Activated T-cell treated with anti-CD3 and anti-CD28 coated beads, Interleukin-2, amount 50 U/mL, for 24 hours (primary cell): ENCODE measurements around the gene SIX3.

ENCODE experiments used
- DNase-seq: peaks from one replicate; pipeline ENCODE4 v3.0.0-alpha.2; 2020
- H3K27ac Mint-ChIP-seq: 2 replicates; pipeline ENCODE4 v1.8.0; 2020; ENCODE audit warnings: mild to moderate bottlenecking, mixed read lengths
- H3K27me3 Mint-ChIP-seq: 2 replicates; pipeline ENCODE4 v1.8.0; 2020; ENCODE audit warnings: mixed read lengths
- H3K36me3 Mint-ChIP-seq: 2 replicates; pipeline ENCODE4 v1.8.0; 2020; ENCODE audit warnings: low read depth, mixed read lengths
- H3K4me1 Mint-ChIP-seq: 2 replicates; pipeline ENCODE4 v1.8.0; 2020; ENCODE audit warnings: low read depth, mixed read lengths
- H3K4me3 Mint-ChIP-seq: 2 replicates; pipeline ENCODE4 v1.8.0; 2020; ENCODE audit warnings: mild to moderate bottlenecking, moderate library complexity, mixed read lengths
- H3K9me3 Mint-ChIP-seq: 2 replicates; pipeline ENCODE4 v1.8.0; 2020; ENCODE audit warnings: mixed read lengths

SIX3 gene

DNA sequence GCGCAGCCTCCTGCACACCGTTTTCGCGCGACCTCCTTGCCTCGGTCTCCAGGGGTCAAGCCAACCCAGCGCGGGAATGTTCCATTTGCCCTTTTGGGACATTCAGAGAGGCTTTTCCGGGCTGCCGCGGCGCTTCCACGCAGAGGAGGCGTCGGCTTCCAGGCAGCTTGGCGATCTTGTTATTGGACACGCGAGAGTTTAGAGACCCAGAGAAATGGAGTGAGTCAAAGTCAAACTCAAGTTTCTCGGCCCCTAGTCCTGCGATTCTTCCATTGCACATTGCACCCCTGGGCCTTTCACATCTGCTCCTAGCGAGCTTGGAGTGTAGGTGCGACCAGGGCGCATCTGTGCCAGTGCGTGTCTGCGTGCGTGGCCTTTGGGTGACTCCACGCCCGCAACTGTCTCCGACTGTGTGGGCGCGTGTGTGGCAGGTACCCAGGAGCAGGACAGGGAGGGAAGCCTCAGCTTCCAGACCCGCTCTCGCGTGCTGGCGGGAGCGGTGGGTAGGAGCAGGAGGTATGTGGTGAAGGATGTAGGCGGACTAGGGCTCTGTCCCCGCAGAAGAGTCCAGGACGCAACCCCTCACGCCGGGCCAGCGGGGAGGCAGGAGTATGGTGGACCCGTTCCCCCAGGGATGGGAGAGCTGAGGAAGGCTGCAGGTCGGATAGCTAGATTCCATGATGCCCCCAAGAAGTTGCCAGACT lies 13.5 kb downstream of the SIX3 start:
- Mint-ChIP-seq H3K36me3 (no peaks in the 10 kb centered on the region), H3K27ac (no peak overlapping the region), H3K4me3 (peak overlapping the region; percentile 52), H3K9me3 (no peaks in the 10 kb centered on the region), H3K4me1 (peaks cover 35% of the 10 kb centered on the region), H3K27me3 (peaks cover 78% of the 10 kb centered on the region)
- DNase-seq: no peak

GRCh38 chr2:44955593-44956392 lies 14.3 kb downstream of the SIX3 start:
- H3K4me1 Mint-ChIP-seq: peaks cover 32% of the 10 kb centered on the region
- H3K4me3 Mint-ChIP-seq: peak overlapping the region; percentile 52
- H3K36me3 Mint-ChIP-seq: no peaks in the 10 kb centered on the region
- H3K9me3 Mint-ChIP-seq: no peaks in the 10 kb centered on the region
- H3K27me3 Mint-ChIP-seq: peaks cover 73% of the 10 kb centered on the region
- DNase-seq: peak; percentile 90
- H3K27ac Mint-ChIP-seq: no peak overlapping the region

GRCh38 chr2:44956843-44957242 lies 15.3 kb downstream of the SIX3 start:
- peaks cover 30% of the 10 kb centered on the region for H3K4me1 Mint-ChIP-seq
- no peaks in the 10 kb centered on the region for H3K9me3 Mint-ChIP-seq
- H3K27me3 Mint-ChIP-seq: peaks cover 64% of the 10 kb centered on the region
- no peak for DNase-seq
- no peaks in the 10 kb centered on the region for H3K36me3 Mint-ChIP-seq
- no peak overlapping the region for H3K4me3 Mint-ChIP-seq
- no peak overlapping the region for H3K27ac Mint-ChIP-seq

DNA sequence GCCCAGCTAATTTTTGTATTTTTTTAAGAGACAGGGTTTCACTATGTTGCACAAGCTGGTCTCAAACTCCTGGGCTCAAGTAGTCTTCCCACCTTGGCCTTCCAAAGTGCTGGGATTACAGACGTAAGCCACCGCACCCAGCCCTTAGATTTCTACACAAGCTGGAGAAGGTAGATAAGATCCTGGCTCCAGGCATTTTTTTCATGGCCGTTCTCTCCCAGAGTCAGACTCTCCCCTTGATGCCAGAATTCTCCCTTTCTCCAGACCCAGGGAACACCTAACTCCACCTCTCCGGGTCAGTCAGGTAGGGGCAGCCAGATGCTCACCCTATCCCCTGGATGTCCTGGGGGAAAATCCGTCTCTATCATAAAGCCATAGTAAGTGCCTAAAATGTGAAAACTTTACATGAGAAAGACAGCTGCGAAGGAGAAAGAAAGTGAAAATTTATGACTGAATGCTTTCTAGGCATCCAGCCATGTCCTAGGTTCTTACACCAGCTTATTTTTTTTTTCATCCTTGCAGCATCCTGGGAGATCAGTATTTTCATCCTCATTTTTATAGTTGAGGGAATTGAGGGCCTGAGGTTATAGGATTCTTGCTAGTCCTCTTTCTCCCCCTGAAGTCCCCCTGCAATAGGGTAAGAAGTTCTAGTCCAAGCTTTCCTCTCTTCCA lies 16.3 kb downstream of the SIX3 start:
- H3K27ac Mint-ChIP-seq: no peak overlapping the region
- H3K9me3 Mint-ChIP-seq: no peaks in the 10 kb centered on the region
- no peak overlapping the region for H3K4me3 Mint-ChIP-seq
- DNase-seq: no peak
- H3K4me1 Mint-ChIP-seq: peaks cover 23% of the 10 kb centered on the region
- no peaks in the 10 kb centered on the region for H3K36me3 Mint-ChIP-seq
- peaks cover 62% of the 10 kb centered on the region for H3K27me3 Mint-ChIP-seq

GRCh38 chr2:44959855-44960254 lies 18.4 kb downstream of the SIX3 start:
- H3K27ac Mint-ChIP-seq: no peak overlapping the region
- no peak for DNase-seq
- H3K4me3 Mint-ChIP-seq: no peak overlapping the region
- no peaks in the 10 kb centered on the region for H3K36me3 Mint-ChIP-seq
- H3K9me3 Mint-ChIP-seq: no peaks in the 10 kb centered on the region
- H3K4me1 Mint-ChIP-seq: peaks cover 10% of the 10 kb centered on the region
- peaks cover 58% of the 10 kb centered on the region for H3K27me3 Mint-ChIP-seq

- H3K36me3 Mint-ChIP-seq: no peaks in the 10 kb centered on the region
- H3K4me1 Mint-ChIP-seq: peaks cover 1% of the 10 kb centered on the region
- peaks cover 56% of the 10 kb centered on the region for H3K27me3 Mint-ChIP-seq
- DNase-seq: no peak
- no peak overlapping the region for H3K27ac Mint-ChIP-seq
- no peak overlapping the region for H3K4me3 Mint-ChIP-seq
- no peaks in the 10 kb centered on the region for H3K9me3 Mint-ChIP-seq
Observed at GRCh38 chr2:44960871-44961270, 19.4 kb downstream of the SIX3 start.

DNA sequence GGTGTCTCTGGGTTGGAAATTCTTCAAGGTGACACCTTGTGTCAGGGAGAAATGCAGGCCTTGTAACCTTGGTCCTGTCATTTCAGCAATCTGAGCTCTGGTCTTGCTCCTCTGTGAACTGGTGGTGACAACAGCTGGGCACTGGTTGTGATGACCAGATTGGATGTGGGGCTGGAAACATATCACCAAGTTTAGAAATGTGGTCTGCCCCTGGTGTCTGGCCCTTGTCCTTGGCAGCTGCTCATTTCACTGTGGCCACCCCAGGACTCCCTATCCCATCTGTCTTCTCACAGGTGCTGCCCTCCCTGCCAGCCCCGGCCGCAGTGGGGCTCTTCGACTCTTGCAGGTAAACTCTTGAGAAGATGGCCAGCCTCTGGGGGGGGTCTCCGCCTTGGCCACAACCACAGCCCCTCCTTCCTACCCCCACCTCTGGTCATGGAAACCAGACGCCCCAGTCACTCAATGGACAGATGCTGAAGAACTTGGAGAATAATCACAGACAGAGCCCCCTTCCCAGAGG lies 20.7 kb downstream of the SIX3 start:
- no peak overlapping the region for H3K27ac Mint-ChIP-seq
- no peak for DNase-seq
- no peak overlapping the region for H3K4me3 Mint-ChIP-seq
- H3K27me3 Mint-ChIP-seq: peaks cover 48% of the 10 kb centered on the region
- no peaks in the 10 kb centered on the region for H3K4me1 Mint-ChIP-seq
- H3K9me3 Mint-ChIP-seq: no peaks in the 10 kb centered on the region
- no peaks in the 10 kb centered on the region for H3K36me3 Mint-ChIP-seq

- no peaks in the 10 kb centered on the region for H3K36me3 Mint-ChIP-seq
- H3K27me3 Mint-ChIP-seq: peaks cover 38% of the 10 kb centered on the region
- H3K4me3 Mint-ChIP-seq: no peak overlapping the region
- no peak for DNase-seq
- no peak overlapping the region for H3K27ac Mint-ChIP-seq
- H3K4me1 Mint-ChIP-seq: no peaks in the 10 kb centered on the region
- no peaks in the 10 kb centered on the region for H3K9me3 Mint-ChIP-seq
Observed at GRCh38 chr2:44964752-44965236, 23.3 kb downstream of the SIX3 start.

DNA sequence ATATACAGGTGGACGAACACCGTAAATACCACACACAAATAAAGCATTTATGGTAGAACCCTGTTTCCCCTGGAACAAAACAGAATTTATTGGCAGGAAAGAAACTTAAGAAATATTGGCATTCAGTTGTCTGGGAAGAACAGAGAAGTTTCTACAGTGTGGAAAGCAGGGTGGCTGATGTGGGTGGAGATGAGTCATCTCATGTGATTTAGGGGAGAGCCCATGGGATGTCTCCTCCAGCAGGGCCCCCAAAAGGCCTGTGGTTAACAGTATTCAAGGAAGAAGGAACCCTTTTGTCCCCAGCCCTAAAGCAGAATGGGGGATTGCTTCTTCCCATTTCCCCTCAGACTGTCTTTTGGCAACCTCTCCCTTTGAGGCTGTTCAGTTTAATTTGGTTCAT lies 24.2 kb downstream of the SIX3 start:
- H3K4me1 Mint-ChIP-seq: no peaks in the 10 kb centered on the region
- H3K27me3 Mint-ChIP-seq: peaks cover 37% of the 10 kb centered on the region
- H3K9me3 Mint-ChIP-seq: no peaks in the 10 kb centered on the region
- DNase-seq: no peak
- no peak overlapping the region for H3K27ac Mint-ChIP-seq
- H3K4me3 Mint-ChIP-seq: no peak overlapping the region
- H3K36me3 Mint-ChIP-seq: no peaks in the 10 kb centered on the region

DNA sequence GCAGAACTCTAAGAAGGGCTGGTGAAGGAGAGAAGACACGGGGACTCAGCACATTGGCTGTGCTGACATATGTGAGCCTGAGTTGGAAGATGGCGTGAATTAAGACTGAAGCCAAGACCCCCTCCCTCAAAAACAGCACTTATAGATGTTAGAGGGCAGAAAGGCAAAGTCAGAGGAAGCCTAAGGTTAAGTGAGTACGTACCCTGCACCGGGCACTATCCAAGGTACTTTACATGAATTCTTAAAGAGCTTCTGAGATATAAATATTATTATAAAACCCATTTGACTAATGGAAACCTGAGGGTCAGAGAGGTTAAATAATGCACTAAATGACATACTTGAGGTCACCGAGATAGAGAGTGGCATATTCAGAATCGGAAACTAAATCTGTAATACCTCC lies 25.6 kb downstream of the SIX3 start:
- DNase-seq: no peak
- no peaks in the 10 kb centered on the region for H3K9me3 Mint-ChIP-seq
- H3K4me1 Mint-ChIP-seq: no peaks in the 10 kb centered on the region
- H3K4me3 Mint-ChIP-seq: no peak overlapping the region
- H3K27me3 Mint-ChIP-seq: peaks cover 37% of the 10 kb centered on the region
- H3K27ac Mint-ChIP-seq: no peak overlapping the region
- H3K36me3 Mint-ChIP-seq: no peaks in the 10 kb centered on the region

GRCh38 chr2:44967727-44968432 lies 26.4 kb downstream of the SIX3 start:
- Mint-ChIP-seq H3K27ac (no peak overlapping the region), H3K36me3 (no peaks in the 10 kb centered on the region), H3K4me1 (peaks cover 1% of the 10 kb centered on the region), H3K27me3 (peaks cover 37% of the 10 kb centered on the region), H3K9me3 (no peaks in the 10 kb centered on the region), H3K4me3 (no peak overlapping the region)
- no peak for DNase-seq

DNA sequence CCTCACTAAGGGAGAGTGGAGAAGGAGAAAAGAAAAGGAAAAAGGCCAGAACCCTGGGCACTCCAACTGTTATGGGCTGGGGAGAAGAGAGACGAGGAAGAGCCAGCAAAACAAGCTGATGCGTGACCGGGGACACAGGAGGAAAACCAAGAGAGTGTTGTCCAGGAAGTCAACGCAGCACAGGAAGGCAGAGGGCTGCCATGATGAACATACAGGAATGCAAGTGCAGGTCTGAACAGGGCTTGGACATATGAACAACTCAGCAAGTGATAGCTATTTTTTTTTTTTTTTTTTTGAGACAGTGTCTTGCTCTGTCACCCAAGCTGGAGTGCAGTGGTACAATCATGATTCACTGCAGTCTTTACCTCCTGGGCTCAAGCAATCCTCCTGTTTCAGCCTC lies 28.4 kb downstream of the SIX3 start:
- peaks cover 3% of the 10 kb centered on the region for H3K4me1 Mint-ChIP-seq
- no peak for DNase-seq
- no peaks in the 10 kb centered on the region for H3K36me3 Mint-ChIP-seq
- H3K9me3 Mint-ChIP-seq: no peaks in the 10 kb centered on the region
- H3K4me3 Mint-ChIP-seq: no peak overlapping the region
- H3K27me3 Mint-ChIP-seq: peaks cover 22% of the 10 kb centered on the region
- H3K27ac Mint-ChIP-seq: no peak overlapping the region

- Mint-ChIP-seq H3K4me1 (peaks cover 3% of the 10 kb centered on the region), H3K9me3 (no peaks in the 10 kb centered on the region), H3K27me3 (peaks cover 17% of the 10 kb centered on the region), H3K36me3 (no peaks in the 10 kb centered on the region), H3K27ac (no peak overlapping the region), H3K4me3 (no peak overlapping the region)
- DNase-seq: no peak
Observed at GRCh38 chr2:44970846-44971450, 29.4 kb downstream of the SIX3 start.
